IMR-90 (cell line): ENCODE results near the gene TWSG1. TPM values are rescaled to one million over a fixed set of nuclear protein-coding genes. Genes with fewer than 3 reads are reported as not detected.

Experiments used
- ATAC-seq: fragments of 200-7000 bp; cut with Tn5 transposase; 2 replicates; pipeline ENCODE4 v1.9.1; 2020; ENCODE audit warnings: low read depth, mild to moderate bottlenecking, moderate library complexity
- BruUV-seq: library from RNA; stranded (reverse); fragments of 400-500 nt; replicated peaks from 2 replicates; lab custom pipeline; 2021; lab: Mats Ljungman, UMichigan
- CTCF ChIA-PET: fragments of 300-600 bp; formaldehyde crosslinking; extraction: SDS; loops from one replicate; lab custom pipeline; 2021; ENCODE audit warnings: antibody characterized with exemption; lab: Yijun Ruan, JAX
- POLR2A ChIA-PET: fragments of 300-600 bp; sonication (Branson Sonifier 250); formaldehyde crosslinking; loops from one replicate; lab custom pipeline; 2022; ENCODE audit warnings: antibody characterized with exemption; ENCODE audit not compliant: unreplicated experiment; lab: Charles Lee
- DNase-seq: peaks from one replicate; pipeline ENCODE4 v3.0.0; 2013
- H2AFZ ChIP-seq: replicated peaks from 2 replicates; pipeline ENCODE3; 2013; ENCODE audit warnings: low read length, mild to moderate bottlenecking; ENCODE audit not compliant: poor library complexity
- H2AK5ac ChIP-seq: 2 replicates; pipeline ENCODE4 v1.6.1; 2013; ENCODE audit warnings: low read depth, low read length, inconsistent platforms
- H2AK9ac ChIP-seq: replicated peaks from 2 replicates; pipeline ENCODE3; 2013; ENCODE audit warnings: mild to moderate bottlenecking, low read depth, low read length, moderate library complexity; ENCODE audit not compliant: poor library complexity
- H2BK120ac ChIP-seq: 2 replicates; pipeline ENCODE4 v1.6.1; 2013; ENCODE audit warnings: low read depth, low read length, inconsistent platforms
- H2BK15ac ChIP-seq: 3 replicates; pipeline ENCODE4 v1.6.1; 2013; ENCODE audit warnings: low read depth, low read length, inconsistent platforms
- H2BK20ac ChIP-seq: 2 replicates; pipeline ENCODE4 v1.6.1; 2013; ENCODE audit warnings: low read depth, mild to moderate bottlenecking, inconsistent platforms, low read length, moderate library complexity
- H2BK5ac ChIP-seq: 2 replicates; pipeline ENCODE4 v1.6.1; 2013; ENCODE audit warnings: mild to moderate bottlenecking, low read depth, low read length, inconsistent platforms; ENCODE audit not compliant: poor library complexity, severe bottlenecking
- H3K14ac ChIP-seq: replicated peaks from 2 replicates; pipeline ENCODE4 v1.6.1; 2013; ENCODE audit warnings: low read depth, low read length, inconsistent platforms
- H3K18ac ChIP-seq: 2 replicates; pipeline ENCODE4 v1.6.1; 2013; ENCODE audit warnings: low read depth, low read length, control low read depth
- H3K23ac ChIP-seq: 2 replicates; pipeline ENCODE4 v1.6.1; 2013; ENCODE audit warnings: low read depth, low read length, inconsistent platforms
- H3K27ac ChIP-seq: 2 replicates; pipeline ENCODE4 v1.5.1; 2013; ENCODE audit warnings: mild to moderate bottlenecking, control low read depth, low read length; ENCODE audit not compliant: insufficient read depth
- H3K27me3 ChIP-seq: 2 replicates; pipeline ENCODE4 v1.6.1; 2013; ENCODE audit warnings: low read length; ENCODE audit not compliant: control insufficient read depth, insufficient read depth
- H3K36me3 ChIP-seq: 2 replicates; pipeline ENCODE4 v1.6.1; 2013; ENCODE audit warnings: low read length, mixed read lengths; ENCODE audit not compliant: control insufficient read depth, insufficient read depth
- H3K4ac ChIP-seq: 2 replicates; pipeline ENCODE4 v1.6.1; 2013; ENCODE audit warnings: low read depth, low read length, inconsistent platforms
- H3K4me1 ChIP-seq: 2 replicates; pipeline ENCODE4 v1.6.1; 2013; ENCODE audit warnings: low read length, mixed read lengths; ENCODE audit not compliant: control insufficient read depth, insufficient read depth
- H3K4me2 ChIP-seq: 2 replicates; pipeline ENCODE4 v1.6.1; 2013; ENCODE audit warnings: low read depth, mild to moderate bottlenecking, control low read depth, low read length, moderate library complexity
- H3K4me3 ChIP-seq: 2 replicates; pipeline ENCODE4 v1.5.1; 2013; ENCODE audit warnings: low read depth, mild to moderate bottlenecking, control low read depth, low read length, moderate library complexity; ENCODE audit not compliant: insufficient read depth
- H3K56ac ChIP-seq: 2 replicates; pipeline ENCODE4 v1.6.1; 2013; ENCODE audit warnings: low read length, inconsistent platforms; ENCODE audit not compliant: insufficient read depth; ENCODE audit errors: extremely low read depth
- H3K79me1 ChIP-seq, 2 experiments: 2 replicates each; pipeline ENCODE4 v1.6.1; 2013; ENCODE audit warnings: low read length in 2 of 2, inconsistent platforms in 1 of 2, low read depth in 1 of 2
- H3K9ac ChIP-seq: 2 replicates; pipeline ENCODE4 v1.6.1; 2013; ENCODE audit warnings: low read depth, low read length, control low read depth
- H3K9me1 ChIP-seq: 2 replicates; pipeline ENCODE4 v1.6.1; 2013; ENCODE audit warnings: low read length, inconsistent platforms; ENCODE audit not compliant: insufficient read depth
- H3K9me3 ChIP-seq: 2 replicates; pipeline ENCODE4 v1.6.1; 2013; ENCODE audit warnings: low read length; ENCODE audit not compliant: control insufficient read depth, insufficient read depth
- H4K20me1 ChIP-seq: 2 replicates; pipeline ENCODE4 v1.6.1; 2013; ENCODE audit warnings: low read length, inconsistent platforms; ENCODE audit not compliant: insufficient read depth
- H4K5ac ChIP-seq: 2 replicates; pipeline ENCODE4 v1.6.1; 2013; ENCODE audit warnings: mild to moderate bottlenecking, low read depth, low read length, control low read depth
- H4K8ac ChIP-seq, 2 experiments: 2 replicates each; pipeline ENCODE4 v1.6.1; 2013; ENCODE audit warnings: low read depth in 2 of 2, low read length in 2 of 2, control low read depth in 1 of 2, inconsistent platforms in 1 of 2
- H4K91ac ChIP-seq: 2 replicates; pipeline ENCODE4 v1.6.1; 2013; ENCODE audit warnings: low read depth, low read length, inconsistent platforms; ENCODE audit not compliant: insufficient read depth
- BHLHE40 ChIP-seq: fragments of 150-350 bp; IDR thresholded peaks from 2 replicates; pipeline ENCODE4 v1.6.1; 2016; ENCODE audit warnings: mild to moderate bottlenecking, low read depth, low read length
- CEBPB ChIP-seq: IDR thresholded peaks from 2 replicates; pipeline ENCODE4 v1.6.1; 2012; ENCODE audit warnings: low read depth, low read length, improper control_type of control experiment
- CHD1 ChIP-seq: IDR thresholded peaks from 2 replicates; pipeline ENCODE4 v1.6.1; 2012; ENCODE audit warnings: low read depth, low read length, improper control_type of control experiment
- FOS ChIP-seq: fragments of 150-350 bp; IDR thresholded peaks from 2 replicates; pipeline ENCODE4 v1.6.1; 2016; ENCODE audit warnings: low read depth, low read length
- MAFK ChIP-seq: IDR thresholded peaks from 2 replicates; pipeline ENCODE4 v1.6.1; 2012; ENCODE audit warnings: low read depth, low read length, improper control_type of control experiment
- MAZ ChIP-seq: IDR thresholded peaks from 2 replicates; pipeline ENCODE4 v1.6.1; 2012; ENCODE audit warnings: low read depth, mild to moderate bottlenecking, low read length, improper control_type of control experiment, moderate library complexity, borderline replicate concordance
- MXI1 ChIP-seq: IDR thresholded peaks from 2 replicates; pipeline ENCODE4 v1.6.1; 2012; ENCODE audit warnings: low read depth, mild to moderate bottlenecking, low read length, moderate library complexity, borderline replicate concordance
- NFE2L2 ChIP-seq: fragments of 150-350 bp; IDR thresholded peaks from 2 replicates; pipeline ENCODE4 v1.6.1; 2016; ENCODE audit warnings: low read depth, mild to moderate bottlenecking, low read length
- POLR2A ChIP-seq: IDR thresholded peaks from 2 replicates; pipeline ENCODE4 v1.6.1; 2012; ENCODE audit warnings: mild to moderate bottlenecking, low read depth, low read length
- RAD21 ChIP-seq: IDR thresholded peaks from 2 replicates; pipeline ENCODE4 v1.6.1; 2012; ENCODE audit warnings: low read length, improper control_type of control experiment
- RCOR1 ChIP-seq: IDR thresholded peaks from 2 replicates; pipeline ENCODE4 v1.6.1; 2012; ENCODE audit warnings: mild to moderate bottlenecking, low read length, improper control_type of control experiment; ENCODE audit not compliant: insufficient replicate concordance
- RFX5 ChIP-seq: IDR thresholded peaks from 2 replicates; pipeline ENCODE4 v1.8.0; 2012; ENCODE audit warnings: low read depth, mild to moderate bottlenecking, low read length, moderate library complexity
- WGBS, 2 experiments: methylation state at CpG; one replicate each; pipeline versions ENCODE4 v1.1.5 to v1.1.7; 2013; ENCODE audit warnings: missing lambda C conversion rate in 2 of 2; ENCODE audit not compliant: insufficient read length in 1 of 2; ENCODE audit errors: extremely low coverage in 2 of 2; 5-methylcytosine and 5-hydroxymethylcytosine counted together
- dilution Hi-C: fragments of 300-500 bp; cut with HindIII; formaldehyde crosslinking; loops from one replicate; pipeline ENCODE4 v1.14.3; 2018; ENCODE audit warnings: low sequenced_read_pairs; ENCODE audit not compliant: unreplicated experiment
- in situ Hi-C: fragments of 300-500 bp; cut with MboI; formaldehyde crosslinking; loops from 3 replicates; pipeline ENCODE4 v1.14.3; 2019; ENCODE audit warnings: low sequenced_read_pairs, inconsistent platforms, mixed read lengths
- intact Hi-C: fragments of 100-400 bp; cut with micrococcal nuclease; formaldehyde crosslinking; loops from 2 replicates; pipeline ENCODE4 v1.10.0; 2022
- polyA plus RNA-seq, 3 experiments: library from polyadenylated mRNA; depleted of rRNA; stranded (reverse); fragments of >200 nt; gene quantifications; 2 replicates each; pipeline ENCODE4 v1.2.3, GENCODE V29; 2012; ENCODE audit warnings: low replicate concordance in 1 of 3
- total RNA-seq: library from RNA; depleted of rRNA; stranded (reverse); fragments of >200 nt; gene quantifications from 2 replicates; pipeline ENCODE4 v1.2.3, GENCODE V29; 2012
- TF ChIP-seq, protein P1 (sequence below): fragments of 150-350 bp; IDR thresholded peaks from 2 replicates; pipeline ENCODE4 v1.6.1; 2017; ENCODE audit warnings: mild to moderate bottlenecking, antibody characterized with exemption, low read length, low read depth
- TF ChIP-seq, protein P2 (sequence below): conservative IDR thresholded peaks from 2 replicates; pipeline ENCODE4 v1.5.1; 2012; ENCODE audit warnings: mild to moderate bottlenecking, low read depth, low read length, improper control_type of control experiment

The TWSG1 gene
- total and polyA plus RNA-seq, 2 of the 4 experiments (the other 2 are of a cell fraction) = 80.4 to 115 TPM

DNA sequence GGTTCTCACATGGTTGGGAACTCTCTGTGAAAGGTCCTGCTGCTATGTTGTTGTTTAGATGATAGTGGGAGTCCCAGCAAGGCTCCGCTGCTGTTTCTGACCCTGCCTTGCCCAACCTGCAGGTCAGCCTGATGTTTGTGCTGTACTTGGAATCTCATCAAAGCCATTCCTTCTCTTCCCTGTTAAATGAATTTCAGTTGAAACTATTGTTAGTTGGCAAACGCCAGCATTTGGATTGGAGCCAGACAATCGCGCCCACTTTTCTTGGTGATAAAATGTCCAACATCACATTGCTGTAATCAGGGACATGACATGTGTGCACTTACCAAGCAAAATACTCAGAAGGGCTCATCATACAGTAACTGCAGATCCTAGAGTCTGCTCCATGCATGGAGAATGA lies 12.8 kb upstream of the TWSG1 start:
- peak overlapping the region; percentile 52 for H2AFZ ChIP-seq
- ChIA-PET POLR2A (no interaction called here), CTCF (interaction anchor here (0.6 kb wide), 2 partner anchors 17 to 23 kb away, joined by 3 to 7 read pairs; no protein-coding TSS in a partner anchor)
- H3K4me2 ChIP-seq = peak overlapping the region; percentile 2; the same call in 1 of the 2 replicates
- H3K36me3 ChIP-seq = peaks cover 1% of the 10 kb centered on the region; the same call in 1 of the 2 replicates
- peak overlapping the region; percentile 29 for H2AK9ac ChIP-seq
- H3K56ac ChIP-seq = peak overlapping the region; percentile 73
- H3K9me1 ChIP-seq = peaks cover 17% of the 10 kb centered on the region
- dilution Hi-C loops = no loop called here
- peaks cover 15 to 26% of the 10 kb centered on the region in 2 experiments; a peak in 3 of 4 replicates for H3K79me1 ChIP-seq
- H3K4me3 ChIP-seq = no peak overlapping the region
- no TSS peak for BruUV-seq
- in situ Hi-C loops = no loop called here
- peak overlapping the region; percentile 95 for H3K23ac ChIP-seq
- WGBS, 2 experiments = no CpG with 5 or more reads among the region's 4 CpGs
- H3K18ac ChIP-seq = peak overlapping the region; percentile 81
- H3K9me3 ChIP-seq = no peaks in the 10 kb centered on the region
- no peaks in the 10 kb centered on the region for H3K27me3 ChIP-seq
- H3K9ac ChIP-seq = peak overlapping the region; percentile 7
- peak overlapping the region; percentile 95 for H4K91ac ChIP-seq
- ATAC-seq = no peak
- H2BK15ac ChIP-seq = peak overlapping the region; percentile 91
- no peaks in the 10 kb centered on the region for H4K20me1 ChIP-seq
- H4K5ac ChIP-seq = peak overlapping the region; percentile 89
- H3K27ac ChIP-seq = peak overlapping the region; percentile 92
- H3K4ac ChIP-seq = peak overlapping the region; percentile 98
- DNase-seq = no peak
- peak overlapping the region; percentile 98 for H2BK20ac ChIP-seq
- H3K4me1 ChIP-seq = peaks cover 23% of the 10 kb centered on the region
- H4K8ac ChIP-seq = peak overlapping the region; percentile 66 to 70
- TF ChIP-seq BHLHE40 (no peak), RAD21 (no peak), RFX5 (no peak), MAFK (no peak), RCOR1 (no peak), CHD1 (no peak), MAZ (no peak), MXI1 (no peak), CEBPB (no peak), POLR2A (no peak), FOS (no peak), NFE2L2 (no peak)
- TF ChIP-seq, protein P1, sequence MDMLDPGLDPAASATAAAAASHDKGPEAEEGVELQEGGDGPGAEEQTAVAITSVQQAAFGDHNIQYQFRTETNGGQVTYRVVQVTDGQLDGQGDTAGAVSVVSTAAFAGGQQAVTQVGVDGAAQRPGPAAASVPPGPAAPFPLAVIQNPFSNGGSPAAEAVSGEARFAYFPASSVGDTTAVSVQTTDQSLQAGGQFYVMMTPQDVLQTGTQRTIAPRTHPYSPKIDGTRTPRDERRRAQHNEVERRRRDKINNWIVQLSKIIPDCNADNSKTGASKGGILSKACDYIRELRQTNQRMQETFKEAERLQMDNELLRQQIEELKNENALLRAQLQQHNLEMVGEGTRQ = no peak
- TF ChIP-seq, protein P2, sequence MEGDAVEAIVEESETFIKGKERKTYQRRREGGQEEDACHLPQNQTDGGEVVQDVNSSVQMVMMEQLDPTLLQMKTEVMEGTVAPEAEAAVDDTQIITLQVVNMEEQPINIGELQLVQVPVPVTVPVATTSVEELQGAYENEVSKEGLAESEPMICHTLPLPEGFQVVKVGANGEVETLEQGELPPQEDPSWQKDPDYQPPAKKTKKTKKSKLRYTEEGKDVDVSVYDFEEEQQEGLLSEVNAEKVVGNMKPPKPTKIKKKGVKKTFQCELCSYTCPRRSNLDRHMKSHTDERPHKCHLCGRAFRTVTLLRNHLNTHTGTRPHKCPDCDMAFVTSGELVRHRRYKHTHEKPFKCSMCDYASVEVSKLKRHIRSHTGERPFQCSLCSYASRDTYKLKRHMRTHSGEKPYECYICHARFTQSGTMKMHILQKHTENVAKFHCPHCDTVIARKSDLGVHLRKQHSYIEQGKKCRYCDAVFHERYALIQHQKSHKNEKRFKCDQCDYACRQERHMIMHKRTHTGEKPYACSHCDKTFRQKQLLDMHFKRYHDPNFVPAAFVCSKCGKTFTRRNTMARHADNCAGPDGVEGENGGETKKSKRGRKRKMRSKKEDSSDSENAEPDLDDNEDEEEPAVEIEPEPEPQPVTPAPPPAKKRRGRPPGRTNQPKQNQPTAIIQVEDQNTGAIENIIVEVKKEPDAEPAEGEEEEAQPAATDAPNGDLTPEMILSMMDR = no peak
- intact Hi-C loops = loop anchor here (5.0 kb wide), 1 partner anchor 614 kb away; the partner anchor contains the start of gene MTCL1
- H3K14ac ChIP-seq = peak overlapping the region; percentile 96
- peak overlapping the region; percentile 91 for H2AK5ac ChIP-seq
- H2BK120ac ChIP-seq = peak overlapping the region; percentile 99
- peak overlapping the region; percentile 69 for H2BK5ac ChIP-seq
